Stimulated activated CD8-positive, alpha-beta memory T cell treated with anti-CD3 and anti-CD28 coated beads, Interleukin-2, amount 100 ng/mL, for 1 hour (primary cell): ENCODE measurements around the gene CORIN.

ENCODE experiments used
- DNase-seq, 2 donors: peaks; one replicate each; pipeline ENCODE4 v3.0.0-alpha.2; 2020; ENCODE audit warnings: low read depth in 2 of 2

Gene CORIN, protein sequence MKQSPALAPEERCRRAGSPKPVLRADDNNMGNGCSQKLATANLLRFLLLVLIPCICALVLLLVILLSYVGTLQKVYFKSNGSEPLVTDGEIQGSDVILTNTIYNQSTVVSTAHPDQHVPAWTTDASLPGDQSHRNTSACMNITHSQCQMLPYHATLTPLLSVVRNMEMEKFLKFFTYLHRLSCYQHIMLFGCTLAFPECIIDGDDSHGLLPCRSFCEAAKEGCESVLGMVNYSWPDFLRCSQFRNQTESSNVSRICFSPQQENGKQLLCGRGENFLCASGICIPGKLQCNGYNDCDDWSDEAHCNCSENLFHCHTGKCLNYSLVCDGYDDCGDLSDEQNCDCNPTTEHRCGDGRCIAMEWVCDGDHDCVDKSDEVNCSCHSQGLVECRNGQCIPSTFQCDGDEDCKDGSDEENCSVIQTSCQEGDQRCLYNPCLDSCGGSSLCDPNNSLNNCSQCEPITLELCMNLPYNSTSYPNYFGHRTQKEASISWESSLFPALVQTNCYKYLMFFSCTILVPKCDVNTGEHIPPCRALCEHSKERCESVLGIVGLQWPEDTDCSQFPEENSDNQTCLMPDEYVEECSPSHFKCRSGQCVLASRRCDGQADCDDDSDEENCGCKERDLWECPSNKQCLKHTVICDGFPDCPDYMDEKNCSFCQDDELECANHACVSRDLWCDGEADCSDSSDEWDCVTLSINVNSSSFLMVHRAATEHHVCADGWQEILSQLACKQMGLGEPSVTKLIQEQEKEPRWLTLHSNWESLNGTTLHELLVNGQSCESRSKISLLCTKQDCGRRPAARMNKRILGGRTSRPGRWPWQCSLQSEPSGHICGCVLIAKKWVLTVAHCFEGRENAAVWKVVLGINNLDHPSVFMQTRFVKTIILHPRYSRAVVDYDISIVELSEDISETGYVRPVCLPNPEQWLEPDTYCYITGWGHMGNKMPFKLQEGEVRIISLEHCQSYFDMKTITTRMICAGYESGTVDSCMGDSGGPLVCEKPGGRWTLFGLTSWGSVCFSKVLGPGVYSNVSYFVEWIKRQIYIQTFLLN

DNA sequence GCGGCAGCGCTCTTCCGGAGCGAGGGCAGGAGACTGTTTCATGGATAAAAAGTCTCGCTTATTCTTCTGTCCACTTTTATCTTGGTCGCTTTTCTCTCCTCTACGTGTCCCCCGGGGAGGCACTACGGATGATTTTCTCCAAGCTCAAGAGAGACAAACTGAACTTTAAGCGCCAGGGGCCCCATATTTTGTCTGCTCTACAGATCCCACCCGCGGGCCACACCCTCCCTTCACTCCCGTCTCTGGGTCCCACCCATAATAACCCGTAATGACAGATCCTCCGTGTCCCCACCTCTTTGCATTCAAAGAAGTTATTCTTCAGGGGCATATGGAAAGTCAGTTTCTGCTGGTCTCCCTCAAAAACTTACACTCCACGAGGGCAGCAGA is at the start of gene CORIN:
Gene CORIN, minus strand, starts transcription at position 160 of the 387 bp plus-strand sequence. Its CDS starts 118 bp downstream, at position 42.
- DNase-seq: no peak

DNA sequence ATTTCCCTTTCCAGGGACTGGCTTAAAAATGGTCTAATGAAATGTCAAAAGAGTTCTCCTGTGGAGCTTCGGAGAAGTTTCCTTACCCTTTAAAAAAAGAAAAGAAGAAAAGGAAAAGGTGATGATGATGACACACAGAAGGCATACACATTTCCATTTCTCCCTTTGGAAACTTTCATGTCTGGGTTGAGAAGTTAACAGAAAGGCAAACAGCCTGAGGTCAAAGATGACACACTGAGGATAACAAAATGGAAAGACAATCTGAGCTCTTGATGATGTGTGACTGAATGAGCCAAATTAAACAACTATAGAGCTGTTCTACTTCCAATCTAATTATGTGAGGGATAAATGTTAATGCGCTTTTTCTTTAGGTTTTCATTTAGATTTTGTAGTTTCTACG is 44.4 kb upstream of the CORIN start:
- no peak for DNase-seq

DNA sequence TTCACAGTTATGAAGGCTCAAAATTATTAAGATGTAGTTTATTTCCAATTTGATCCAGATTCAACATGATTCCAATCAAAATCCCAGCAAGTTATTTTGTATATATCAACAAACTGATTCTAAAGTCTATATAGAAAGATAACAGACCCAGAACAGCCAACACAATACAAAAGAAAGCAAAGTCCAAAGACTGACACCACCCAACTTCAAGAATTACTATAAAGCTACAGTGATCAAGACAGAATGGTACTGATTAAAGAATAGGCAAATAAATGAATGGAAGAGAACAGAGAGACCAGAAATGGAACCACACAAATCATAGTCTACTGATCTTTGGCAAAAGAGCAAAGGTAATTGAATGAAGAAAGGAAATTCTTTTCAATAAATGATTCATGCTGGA is 41.6 kb upstream of the CORIN start:
- DNase-seq: no peak

GRCh38 chr4:47876784-47877546 is 39.1 kb upstream of the CORIN start:
- DNase-seq: no peak

GRCh38 chr4:47876310-47876709 is 38.4 kb upstream of the CORIN start:
- DNase-seq: no peak

DNA sequence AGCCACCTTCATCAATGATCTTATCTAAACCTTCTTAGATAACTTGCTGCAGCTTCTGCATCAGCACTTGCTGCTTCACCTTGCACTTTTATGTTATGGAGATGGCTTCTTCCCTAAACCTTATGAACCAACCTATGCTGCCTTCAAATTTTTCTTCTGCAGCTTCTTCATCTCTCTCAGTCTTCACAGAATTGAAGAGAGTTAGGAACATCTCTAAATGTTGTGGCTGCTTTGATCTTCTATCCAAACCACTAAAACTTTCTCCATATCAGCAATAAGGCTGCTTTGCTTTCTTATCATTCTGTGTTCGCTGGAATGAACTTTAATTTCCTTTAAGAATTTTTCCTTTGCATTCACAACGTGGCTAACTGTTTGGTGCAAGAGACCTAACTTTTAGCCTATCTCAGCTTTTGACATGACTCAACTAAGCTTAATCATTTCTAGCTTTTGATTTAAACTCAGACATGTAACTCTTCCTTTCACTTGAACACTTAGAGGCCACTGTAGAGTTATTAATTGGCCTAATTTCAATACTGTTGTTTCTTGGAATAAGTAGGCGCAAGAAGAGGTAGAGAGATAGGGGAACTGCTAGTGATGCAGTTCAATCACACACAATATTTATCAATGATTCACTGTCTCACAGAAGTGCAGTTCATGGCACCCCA is 36.1 kb upstream of the CORIN start:
- DNase-seq: no peak

DNA sequence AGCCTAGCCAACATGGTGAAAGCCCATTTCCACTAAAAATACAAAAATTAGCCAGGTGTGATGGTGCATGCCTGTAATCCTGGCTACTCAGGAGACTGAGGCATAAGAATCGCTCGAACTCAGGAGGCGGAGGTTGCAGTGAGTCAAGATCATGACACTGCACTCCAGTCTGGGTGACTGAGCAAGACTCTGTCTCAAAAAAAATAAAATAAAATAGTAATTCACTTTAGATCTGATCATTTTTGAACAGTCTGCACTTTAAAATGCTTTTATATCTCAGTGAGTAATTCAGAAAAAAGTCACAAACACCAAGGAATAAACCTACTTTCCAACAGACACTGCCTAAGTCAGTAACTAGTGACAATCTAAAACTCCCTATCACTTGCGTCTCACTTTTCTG is 25.6 kb upstream of the CORIN start:
- no peak for DNase-seq

- no peak for DNase-seq
Observed at GRCh38 chr4:47862297-47862696, 24.4 kb upstream of the CORIN start.

DNA sequence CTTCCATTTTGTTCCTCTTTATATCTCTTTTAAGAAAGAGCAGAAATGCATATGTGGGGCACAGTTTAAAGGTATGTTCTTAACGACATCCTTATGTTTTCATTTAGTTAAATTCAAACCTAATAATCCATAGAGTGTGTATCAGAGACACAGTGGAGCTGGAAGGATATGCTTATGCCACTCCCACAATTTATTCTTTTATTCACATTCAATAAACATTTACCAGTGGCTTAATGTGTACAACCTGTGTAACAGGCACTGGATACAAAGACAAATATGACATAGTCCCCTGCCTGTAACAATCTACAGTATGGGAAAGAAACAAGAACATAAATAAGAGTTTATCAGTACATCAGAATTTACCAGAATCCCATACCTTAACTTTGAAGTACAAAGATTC is 22.4 kb upstream of the CORIN start:
- DNase-seq: no peak

- DNase-seq: no peak
Observed at GRCh38 chr4:47858006-47858405, 20.1 kb upstream of the CORIN start.

GRCh38 chr4:47856713-47857112 is 18.8 kb upstream of the CORIN start:
- DNase-seq: no peak

GRCh38 chr4:47855350-47855749 is 17.5 kb upstream of the CORIN start:
- no peak for DNase-seq

- DNase-seq: no peak
Observed at GRCh38 chr4:47852136-47852535, 14.3 kb upstream of the CORIN start.

DNA sequence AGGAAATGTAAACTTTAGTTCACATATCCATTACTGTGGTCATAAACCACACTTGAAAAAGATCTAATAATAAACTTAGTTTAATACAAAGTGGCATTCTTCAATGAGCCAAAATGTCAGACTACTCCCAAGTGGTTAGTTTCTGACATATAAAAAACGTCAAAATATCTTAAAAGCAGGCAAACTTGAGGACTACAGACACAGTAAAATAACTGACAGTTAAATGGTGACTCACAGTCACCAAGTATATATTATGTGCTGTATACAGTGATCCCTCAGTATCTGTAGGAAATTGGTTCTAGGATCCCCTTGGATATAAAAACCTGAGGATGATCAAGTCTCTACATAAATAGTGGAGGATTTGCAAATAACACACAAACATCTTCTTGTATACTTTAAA is 11.6 kb upstream of the CORIN start:
- no peak for DNase-seq

- DNase-seq: no peak
Observed at GRCh38 chr4:47848041-47848440, 10.2 kb upstream of the CORIN start.

GRCh38 chr4:47842985-47843384 is 5.1 kb upstream of the CORIN start:
- DNase-seq: no peak

DNA sequence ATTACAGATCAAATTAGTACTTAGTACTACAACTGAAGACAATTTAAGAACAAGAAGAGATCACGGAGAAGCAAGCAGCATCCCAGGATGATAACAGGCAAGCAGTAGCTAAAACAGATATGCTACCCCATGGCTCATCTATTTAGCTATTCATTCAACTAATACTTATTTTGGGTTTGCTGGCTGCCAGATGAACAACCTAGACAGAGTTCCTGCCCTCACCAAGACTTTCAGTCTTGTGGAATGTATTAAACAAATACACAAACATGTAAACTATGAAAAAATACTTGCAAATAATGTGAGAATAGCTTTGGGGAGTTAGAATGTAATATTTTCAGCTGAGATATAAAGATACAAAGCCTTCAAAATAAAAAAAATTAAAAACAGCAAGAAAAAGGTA is 2.4 kb upstream of the CORIN start:
- DNase-seq: no peak

DNA sequence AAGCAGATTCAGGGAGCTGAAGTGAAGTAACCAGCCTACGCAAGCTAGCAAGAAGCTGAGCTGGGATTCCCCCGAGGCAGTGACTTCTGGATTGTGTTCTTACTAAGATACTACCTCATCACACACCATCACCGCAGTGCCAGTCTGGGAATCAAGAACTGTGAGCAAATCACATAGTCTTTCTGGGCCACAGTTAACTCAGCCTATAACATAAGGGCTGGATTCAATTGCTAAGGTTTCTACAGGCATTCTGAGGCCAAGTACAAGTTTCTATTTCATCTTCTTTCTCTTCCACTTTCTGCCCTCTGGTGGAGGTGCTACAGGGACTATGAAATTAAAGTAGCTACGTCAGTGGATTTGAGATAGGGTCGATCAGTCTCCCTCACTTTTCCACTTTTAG is 1.4 kb upstream of the CORIN start:
- DNase-seq: no peak

GRCh38 chr4:47838445-47838844 is 578 bp upstream of the CORIN start:
- DNase-seq: no peak

DNA sequence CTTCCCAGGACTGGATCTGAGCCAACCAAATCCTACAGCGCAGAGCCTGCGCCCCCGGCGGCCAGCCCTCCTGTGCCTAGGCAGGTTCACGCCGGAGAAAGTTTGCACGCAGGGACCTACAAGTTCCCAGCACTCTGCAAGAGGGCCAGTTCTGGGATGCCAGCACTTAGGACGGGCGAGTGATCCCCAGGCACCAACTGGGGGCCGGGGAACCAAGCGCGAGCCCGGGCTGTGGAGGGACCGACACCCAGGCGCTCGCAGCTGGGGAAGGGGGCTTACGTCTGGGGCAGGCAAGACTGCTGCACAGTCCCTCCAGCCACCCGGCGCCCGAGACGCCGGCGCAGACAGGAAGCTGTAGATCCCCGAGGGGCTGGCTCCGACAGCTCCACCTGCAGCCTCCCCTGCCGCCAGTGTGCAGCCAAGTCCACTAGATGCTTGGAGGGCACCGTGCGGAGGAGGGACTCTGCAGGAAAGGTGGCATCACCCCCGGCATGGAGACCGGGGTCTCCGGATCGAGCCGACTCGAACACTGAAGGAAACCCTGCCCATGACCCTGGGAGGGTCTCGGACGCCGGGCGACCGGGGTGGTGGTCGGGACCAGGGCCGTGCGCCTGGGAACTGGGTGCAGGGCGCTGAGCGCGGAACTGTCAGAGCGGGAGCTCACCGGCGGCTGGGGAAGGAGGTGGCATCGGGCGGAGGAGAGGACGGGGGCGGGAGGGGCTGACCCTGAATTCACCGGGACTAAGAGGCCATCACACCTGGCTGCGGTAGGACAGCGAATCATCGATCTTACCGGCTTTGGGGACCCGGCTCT is 566 bp downstream of the CORIN start:
- DNase-seq: no peak
